CD4-positive, alpha-beta memory T cell (primary cell): Measurements from ENCODE around the gene PHF20. TPM values are rescaled to one million over a fixed set of nuclear protein-coding genes. Genes with fewer than 3 reads are reported as not detected.
A peak's percentile ranks its signal among the peaks of the same experiment; 100 is the strongest.

ENCODE experiments used
- CTCF ChIA-PET: fragments of 350-600 bp; sonication (Branson Sonifier 250); formaldehyde crosslinking; loops from one replicate; lab custom pipeline; 2021; ENCODE audit warnings: inconsistent platforms; ENCODE audit not compliant: partially characterized antibody; lab: Charles Lee
- POLR2A ChIA-PET: fragments of 350-600 bp; sonication (Branson Sonifier 250); formaldehyde crosslinking; loops from one replicate; lab custom pipeline; 2021; ENCODE audit not compliant: partially characterized antibody; lab: Charles Lee
- DNase-seq, 5 donors: peaks; one replicate each; pipeline versions ENCODE4 v3.0.0 to v3.0.0-alpha.2; 2020 to 2022; ENCODE audit warnings: mixed read lengths in 1 of 5
- H3K27ac ChIP-seq: one replicate; pipeline ENCODE4 v1.7.0; 2013; ENCODE audit warnings: low read depth, low read length
- H3K27me3 ChIP-seq: 2 replicates; pipeline ENCODE4 v1.7.0; 2013; ENCODE audit warnings: mild to moderate bottlenecking, low read length, moderate library complexity; ENCODE audit not compliant: insufficient read depth
- H3K36me3 ChIP-seq: 2 replicates; pipeline ENCODE4 v1.7.0; 2013; ENCODE audit warnings: mild to moderate bottlenecking, low read length, moderate library complexity; ENCODE audit not compliant: insufficient read depth
- H3K4me1 ChIP-seq: 2 replicates; pipeline ENCODE4 v1.7.0; 2013; ENCODE audit warnings: mild to moderate bottlenecking, low read length, moderate library complexity; ENCODE audit not compliant: insufficient read depth
- H3K4me3 ChIP-seq, 2 donors: one replicate each; pipeline ENCODE4 v1.7.0; 2013; ENCODE audit warnings: low read length in 2 of 2, mild to moderate bottlenecking in 1 of 2
- H3K9me3 ChIP-seq, 2 donors: one replicate each; pipeline ENCODE4 v1.7.0; 2013; ENCODE audit warnings: low read length in 2 of 2, control low read depth in 1 of 2; ENCODE audit not compliant: control insufficient read depth in 1 of 2
- H3K27ac Mint-ChIP-seq, 7 donors: one replicate each; pipeline ENCODE4 v1.8.0; 2020 to 2021; ENCODE audit warnings: mixed read lengths in 7 of 7, mild to moderate bottlenecking in 6 of 7, inconsistent platforms in 3 of 7, moderate library complexity in 3 of 7
- H3K27me3 Mint-ChIP-seq, 2 donors: one replicate each; pipeline ENCODE4 v1.8.0; 2020 to 2021; ENCODE audit warnings: mixed read lengths in 2 of 2
- H3K36me3 Mint-ChIP-seq, 2 donors: one replicate each; pipeline ENCODE4 v1.8.0; 2020 to 2021; ENCODE audit warnings: mixed read lengths in 2 of 2, inconsistent platforms in 1 of 2, mild to moderate bottlenecking in 1 of 2
- H3K4me1 Mint-ChIP-seq, 4 donors: one replicate each; pipeline ENCODE4 v1.8.0; 2020 to 2021; ENCODE audit warnings: mixed read lengths in 4 of 4, mild to moderate bottlenecking in 1 of 4
- H3K4me3 Mint-ChIP-seq, 8 donors: one replicate each; pipeline ENCODE4 v1.8.0; 2020 to 2021; ENCODE audit warnings: mixed read lengths in 8 of 8, mild to moderate bottlenecking in 7 of 8, moderate library complexity in 6 of 8, inconsistent platforms in 3 of 8
- H3K9me3 Mint-ChIP-seq, 8 donors: one replicate each; pipeline ENCODE4 v1.8.0; 2020 to 2021; ENCODE audit warnings: mixed read lengths in 8 of 8, mild to moderate bottlenecking in 5 of 8, inconsistent platforms in 3 of 8, moderate library complexity in 1 of 8
- intact Hi-C: fragments of 100-400 bp; cut with micrococcal nuclease; formaldehyde crosslinking; loops from one replicate; pipeline ENCODE4 v1.15.1; 2023
- polyA plus RNA-seq, 2 donors: library from polyadenylated mRNA; unstranded; fragments of 300-500 nt; fragmentation: Illumina TruSeq; gene quantifications; one replicate each; pipeline ENCODE4 v1.2.3, GENCODE V29; 2021
- total RNA-seq, 2 experiments: library from RNA; stranded (reverse); gene quantifications; one replicate each; pipeline ENCODE4 v1.2.3, GENCODE V29; 2021

The PHF20 gene
- total and polyA plus RNA-seq, 4 experiments from 2014 or later: 72.9 to 126 (median 94.2) TPM

DNA sequence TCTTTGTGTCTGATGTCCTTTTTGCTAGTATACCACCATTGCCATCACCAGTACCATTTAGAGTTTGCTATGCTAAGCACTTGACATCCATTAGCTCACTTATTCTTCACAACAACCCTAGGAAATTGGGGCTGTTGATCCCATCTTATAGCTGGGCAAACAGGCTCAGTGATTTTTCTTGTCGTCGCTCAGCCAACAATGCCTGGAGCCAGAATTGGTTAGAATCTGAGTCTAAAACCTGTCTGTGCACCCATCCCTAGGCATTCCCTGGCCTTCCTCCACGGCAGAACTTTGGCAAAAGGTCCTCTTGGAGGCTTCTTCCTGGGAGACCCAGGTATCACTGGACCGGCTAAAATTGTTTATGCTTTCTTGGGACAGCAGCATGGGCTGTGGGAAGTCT is 20.9 kb downstream of the PHF20 start:
- intact Hi-C loops: no loop called here
- peaks cover 17 to 48% (median 28%) of the 10 kb centered on the region in 4 donors for H3K4me1 Mint-ChIP-seq
- CTCF ChIA-PET: no interaction called here
- no peak overlapping the region for H3K4me3 ChIP-seq
- no peak overlapping the region for H3K4me3 Mint-ChIP-seq
- DNase-seq: no peak
- H3K27ac Mint-ChIP-seq: peak overlapping the region in 4 of 7 donors; percentile 37 to 91 (median 74)
- no peaks in the 10 kb centered on the region for H3K9me3 ChIP-seq
- H3K9me3 Mint-ChIP-seq: peaks cover 0 to 2% (median 0%) of the 10 kb centered on the region in 8 donors
- H3K27me3 Mint-ChIP-seq: no peaks in the 10 kb centered on the region
- peaks cover 24% of the 10 kb centered on the region for H3K4me1 ChIP-seq
- H3K27ac ChIP-seq: no peak overlapping the region
- H3K27me3 ChIP-seq: no peaks in the 10 kb centered on the region
- peaks cover 8 to 27% of the 10 kb centered on the region in 2 donors for H3K36me3 Mint-ChIP-seq
- POLR2A ChIA-PET: interaction anchor here (0.8 kb wide), 1 partner anchor 51 kb away, joined by 5 read pairs; the partner anchor contains the start of gene RBM39
- H3K36me3 ChIP-seq: peaks cover 4% of the 10 kb centered on the region

DNA sequence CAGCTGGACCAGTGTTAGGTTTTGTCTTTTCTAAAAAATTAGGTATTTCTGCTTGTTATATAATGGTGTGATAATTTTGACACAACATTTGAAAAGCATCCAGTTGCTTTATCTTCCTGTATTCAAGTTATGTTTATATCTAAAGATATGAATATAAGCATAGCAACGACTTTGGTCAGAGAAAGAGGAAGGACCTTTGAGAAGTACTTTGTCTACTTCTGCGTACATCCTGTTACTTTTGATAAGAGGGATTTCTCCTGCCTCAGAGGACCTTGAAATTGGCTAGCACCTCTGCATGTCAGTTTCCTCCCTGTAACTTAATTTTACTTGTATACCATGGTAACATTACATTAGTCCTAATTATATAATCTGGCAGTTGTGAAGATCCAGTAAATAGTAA is 24.8 kb downstream of the PHF20 start:
- H3K4me3 ChIP-seq: no peak overlapping the region
- H3K9me3 ChIP-seq: no peaks in the 10 kb centered on the region
- Mint-ChIP-seq H3K27me3 (no peaks in the 10 kb centered on the region), H3K36me3 (peaks cover 20 to 34% of the 10 kb centered on the region in 2 donors), H3K9me3 (peaks cover 0 to 2% (median 0%) of the 10 kb centered on the region in 8 donors), H3K27ac (peak overlapping the region; percentile 79 to 96 (median 90)), H3K4me1 (peaks cover 22 to 43% (median 29%) of the 10 kb centered on the region in 4 donors), H3K4me3 (peak overlapping the region in 5 of 8 donors; percentile 4 to 61 (median 44))
- H3K36me3 ChIP-seq: peaks cover 11% of the 10 kb centered on the region
- peak in 4 of 5 donors; percentile 23 to 57 (median 50) for DNase-seq
- H3K27ac ChIP-seq: peak overlapping the region; percentile 36
- intact Hi-C loops: no loop called here
- peaks cover 22% of the 10 kb centered on the region for H3K4me1 ChIP-seq
- POLR2A ChIA-PET: interaction anchor here (1.6 to 2.6 kb wide), 3 partner anchors 25 to 54 kb away, joined by 4 to 17 read pairs (median 8); partner anchors contain the start of gene RBM39
- H3K27me3 ChIP-seq: no peaks in the 10 kb centered on the region
- CTCF ChIA-PET: no interaction called here

DNA sequence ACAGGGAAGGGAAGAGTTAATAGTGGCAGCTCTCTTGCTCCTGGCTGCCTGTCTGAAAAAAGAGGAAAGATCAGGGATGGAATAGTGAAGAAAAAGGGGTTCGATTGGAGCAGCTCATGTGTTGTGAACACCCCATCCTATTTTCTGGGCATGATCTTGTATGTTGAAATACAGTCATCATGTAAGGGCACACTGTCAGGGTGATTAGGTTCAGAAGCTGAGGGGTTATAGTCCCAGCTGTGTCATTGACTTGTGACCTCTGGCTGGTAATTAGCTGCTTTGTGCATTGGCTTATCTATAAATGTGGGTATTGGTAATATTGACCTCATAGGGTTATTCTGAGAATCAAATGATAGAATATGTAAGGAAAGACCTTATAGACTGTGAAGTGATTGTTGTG is 30.1 kb downstream of the PHF20 start:
- Histone ChIP-seq H3K9me3 (no peaks in the 10 kb centered on the region), H3K36me3 (peaks cover 16% of the 10 kb centered on the region), H3K27me3 (no peaks in the 10 kb centered on the region), H3K4me1 (peaks cover 2% of the 10 kb centered on the region), H3K4me3 (no peak overlapping the region), H3K27ac (no peak overlapping the region)
- H3K4me1 Mint-ChIP-seq: peaks cover 6 to 25% (median 11%) of the 10 kb centered on the region in 4 donors
- CTCF ChIA-PET: no interaction called here
- H3K27ac Mint-ChIP-seq: peak overlapping the region in 6 of 7 donors; percentile 63 to 86 (median 70)
- H3K27me3 Mint-ChIP-seq: no peaks in the 10 kb centered on the region
- no peaks in the 10 kb centered on the region for H3K9me3 Mint-ChIP-seq
- intact Hi-C loops: no loop called here
- POLR2A ChIA-PET: interaction anchor here (0.8 to 1.7 kb wide), 2 partner anchors 59 to 655 kb away, joined by 3 to 16 read pairs; partner anchors contain the start of genes EDEM2 and RBM39
- no peak for DNase-seq
- H3K4me3 Mint-ChIP-seq: no peak overlapping the region
- H3K36me3 Mint-ChIP-seq: peaks cover 25 to 44% of the 10 kb centered on the region in 2 donors

- Mint-ChIP-seq H3K4me3 (no peak overlapping the region), H3K9me3 (no peaks in the 10 kb centered on the region), H3K36me3 (peaks cover 28 to 51% of the 10 kb centered on the region in 2 donors), H3K27ac (peak overlapping the region in 1 of 7 donors; percentile 27), H3K4me1 (peaks cover 9 to 27% (median 12%) of the 10 kb centered on the region in 4 donors), H3K27me3 (no peaks in the 10 kb centered on the region)
- intact Hi-C loops: no loop called here
- DNase-seq: no peak
- no peak overlapping the region for H3K27ac ChIP-seq
- POLR2A ChIA-PET: no interaction called here
- no peaks in the 10 kb centered on the region for H3K4me1 ChIP-seq
- no peak overlapping the region for H3K4me3 ChIP-seq
- H3K36me3 ChIP-seq: peaks cover 15% of the 10 kb centered on the region
- CTCF ChIA-PET: no interaction called here
- no peaks in the 10 kb centered on the region for H3K9me3 ChIP-seq
- H3K27me3 ChIP-seq: no peaks in the 10 kb centered on the region
These were observed 34.3 kb downstream of the PHF20 start for GRCh38 chr20:35806075-35806474.

DNA sequence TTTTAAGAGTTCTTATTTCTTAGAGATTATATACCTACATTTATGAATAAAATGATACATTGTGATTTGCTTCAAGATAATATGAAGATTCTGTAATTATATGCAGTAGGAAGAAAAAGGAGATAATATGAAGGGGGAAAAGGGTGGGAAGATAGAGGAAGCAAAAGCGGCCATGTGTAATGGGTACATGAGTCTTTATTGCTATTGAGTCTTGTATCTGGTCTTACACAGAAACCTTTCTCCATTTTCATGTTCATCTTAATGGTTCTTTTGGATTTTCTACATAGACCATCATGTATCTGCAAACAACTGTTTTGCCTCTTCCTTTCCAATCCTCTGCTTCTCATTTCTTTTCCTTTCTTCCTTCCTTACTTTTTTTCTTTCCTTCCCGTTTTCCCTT is 36.1 kb downstream of the PHF20 start:
- Histone ChIP-seq H3K27ac (no peak overlapping the region), H3K27me3 (no peaks in the 10 kb centered on the region), H3K4me1 (no peaks in the 10 kb centered on the region), H3K9me3 (no peaks in the 10 kb centered on the region), H3K4me3 (no peak overlapping the region), H3K36me3 (peaks cover 10% of the 10 kb centered on the region)
- H3K9me3 Mint-ChIP-seq: no peaks in the 10 kb centered on the region
- DNase-seq: no peak
- CTCF ChIA-PET: no interaction called here
- peaks cover 23 to 46% of the 10 kb centered on the region in 2 donors for H3K36me3 Mint-ChIP-seq
- intact Hi-C loops: no loop called here
- POLR2A ChIA-PET: no interaction called here
- H3K27me3 Mint-ChIP-seq: no peaks in the 10 kb centered on the region
- H3K4me3 Mint-ChIP-seq: no peak overlapping the region
- peaks cover 4 to 26% (median 9%) of the 10 kb centered on the region in 4 donors for H3K4me1 Mint-ChIP-seq
- peak overlapping the region in 2 of 7 donors; percentile 1 for H3K27ac Mint-ChIP-seq

DNA sequence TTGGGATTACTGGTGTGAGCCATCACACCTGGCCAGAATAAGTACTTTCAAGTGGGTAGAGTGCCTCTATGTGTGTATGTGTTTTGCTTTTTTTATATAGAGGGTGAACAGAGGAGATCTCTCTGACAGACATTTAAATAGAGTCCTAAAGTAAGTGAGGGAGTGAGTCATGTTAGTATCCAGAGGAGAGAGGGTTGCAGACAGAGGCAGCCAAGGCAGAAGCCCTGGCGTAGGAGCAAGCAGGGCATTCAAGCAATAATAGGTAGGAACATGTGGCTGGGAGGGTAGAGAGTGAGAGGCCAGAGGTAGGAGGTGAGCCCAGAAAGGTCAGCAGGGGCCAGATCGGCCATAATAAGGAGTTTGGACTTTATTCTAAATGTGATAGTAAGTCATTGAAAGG is 48.9 kb downstream of the PHF20 start:
- Mint-ChIP-seq H3K4me3 (peak overlapping the region in 1 of 8 donors; percentile 6), H3K4me1 (peaks cover 24 to 40% (median 30%) of the 10 kb centered on the region in 4 donors), H3K27ac (peak overlapping the region; percentile 3 to 80 (median 60)), H3K27me3 (no peaks in the 10 kb centered on the region), H3K9me3 (no peaks in the 10 kb centered on the region), H3K36me3 (peaks cover 23 to 43% of the 10 kb centered on the region in 2 donors)
- no peaks in the 10 kb centered on the region for H3K27me3 ChIP-seq
- CTCF ChIA-PET: no interaction called here
- no peak overlapping the region for H3K27ac ChIP-seq
- intact Hi-C loops: no loop called here
- no peak for DNase-seq
- H3K9me3 ChIP-seq: no peaks in the 10 kb centered on the region
- POLR2A ChIA-PET: no interaction called here
- H3K36me3 ChIP-seq: no peaks in the 10 kb centered on the region
- peaks cover 25% of the 10 kb centered on the region for H3K4me1 ChIP-seq
- H3K4me3 ChIP-seq: no peak overlapping the region

GRCh38 chr20:35821807-35822242 is 50.0 kb downstream of the PHF20 start:
- Histone ChIP-seq H3K27me3 (no peaks in the 10 kb centered on the region), H3K9me3 (no peaks in the 10 kb centered on the region), H3K36me3 (no peaks in the 10 kb centered on the region), H3K27ac (no peak overlapping the region), H3K4me3 (no peak overlapping the region), H3K4me1 (peaks cover 25% of the 10 kb centered on the region)
- Mint-ChIP-seq H3K4me3 (no peak overlapping the region), H3K27ac (peak overlapping the region in 6 of 7 donors; percentile 2 to 43 (median 30)), H3K27me3 (no peaks in the 10 kb centered on the region), H3K9me3 (no peaks in the 10 kb centered on the region), H3K4me1 (peaks cover 30 to 47% (median 36%) of the 10 kb centered on the region in 4 donors), H3K36me3 (peaks cover 27 to 42% of the 10 kb centered on the region in 2 donors)
- CTCF ChIA-PET: no interaction called here
- intact Hi-C loops: no loop called here
- POLR2A ChIA-PET: no interaction called here
- DNase-seq: no peak
